ENCODE results near the gene EGFL7. TPM values are rescaled to one million over a fixed set of nuclear protein-coding genes. Genes with fewer than 3 reads are reported as not detected.

EGFL7 gene
- total RNA-seq, 1 experiment from 2014 or later = 54.6 TPM

DNA sequence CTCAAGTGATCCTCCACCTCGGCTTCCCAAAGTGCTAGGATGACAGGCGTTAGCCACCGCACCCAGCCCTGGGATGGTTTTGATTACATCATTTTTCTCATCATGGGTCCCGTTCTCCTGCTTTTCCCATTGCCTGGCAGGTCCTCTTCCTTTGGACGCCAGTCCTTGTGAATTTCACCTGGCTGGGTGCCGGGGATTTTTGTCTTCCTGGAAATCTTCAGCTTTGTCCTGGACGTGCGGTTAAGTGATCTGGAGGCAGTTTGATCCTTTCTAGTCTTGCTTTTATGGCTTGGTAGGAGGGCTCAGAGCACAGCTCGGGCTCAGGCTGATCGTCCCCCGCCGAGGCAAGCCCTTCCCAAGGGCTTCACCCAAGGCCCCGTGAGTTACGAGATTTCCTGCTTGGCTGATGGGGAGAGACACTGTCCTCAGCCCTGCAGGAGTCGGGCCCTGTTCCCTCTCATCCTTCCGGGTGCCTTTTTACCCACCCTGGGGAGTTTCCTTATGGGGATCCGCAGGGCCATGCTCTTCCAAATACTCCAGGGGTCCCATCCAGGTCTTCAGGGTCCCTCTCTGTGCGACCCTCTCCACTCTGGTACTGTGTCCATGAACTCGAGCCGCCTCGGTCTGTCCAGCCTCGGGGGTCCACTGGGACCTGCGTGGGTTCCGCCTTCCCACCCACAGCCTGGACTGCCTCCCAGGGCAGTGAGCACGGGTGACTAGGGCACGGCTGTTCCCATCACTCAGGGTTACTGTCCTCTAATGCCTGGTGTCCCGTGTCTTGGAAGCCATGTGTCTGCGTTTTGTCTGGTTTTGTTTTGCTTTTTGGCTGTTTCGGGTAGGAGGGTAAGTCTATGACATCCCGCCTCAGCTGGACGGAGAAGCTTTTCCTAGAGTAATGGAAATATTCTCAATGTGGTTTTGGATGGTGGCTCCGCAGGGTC lies 22.3 kb upstream of the EGFL7 start (continued):
- TF ChIP-seq, protein P1, sequence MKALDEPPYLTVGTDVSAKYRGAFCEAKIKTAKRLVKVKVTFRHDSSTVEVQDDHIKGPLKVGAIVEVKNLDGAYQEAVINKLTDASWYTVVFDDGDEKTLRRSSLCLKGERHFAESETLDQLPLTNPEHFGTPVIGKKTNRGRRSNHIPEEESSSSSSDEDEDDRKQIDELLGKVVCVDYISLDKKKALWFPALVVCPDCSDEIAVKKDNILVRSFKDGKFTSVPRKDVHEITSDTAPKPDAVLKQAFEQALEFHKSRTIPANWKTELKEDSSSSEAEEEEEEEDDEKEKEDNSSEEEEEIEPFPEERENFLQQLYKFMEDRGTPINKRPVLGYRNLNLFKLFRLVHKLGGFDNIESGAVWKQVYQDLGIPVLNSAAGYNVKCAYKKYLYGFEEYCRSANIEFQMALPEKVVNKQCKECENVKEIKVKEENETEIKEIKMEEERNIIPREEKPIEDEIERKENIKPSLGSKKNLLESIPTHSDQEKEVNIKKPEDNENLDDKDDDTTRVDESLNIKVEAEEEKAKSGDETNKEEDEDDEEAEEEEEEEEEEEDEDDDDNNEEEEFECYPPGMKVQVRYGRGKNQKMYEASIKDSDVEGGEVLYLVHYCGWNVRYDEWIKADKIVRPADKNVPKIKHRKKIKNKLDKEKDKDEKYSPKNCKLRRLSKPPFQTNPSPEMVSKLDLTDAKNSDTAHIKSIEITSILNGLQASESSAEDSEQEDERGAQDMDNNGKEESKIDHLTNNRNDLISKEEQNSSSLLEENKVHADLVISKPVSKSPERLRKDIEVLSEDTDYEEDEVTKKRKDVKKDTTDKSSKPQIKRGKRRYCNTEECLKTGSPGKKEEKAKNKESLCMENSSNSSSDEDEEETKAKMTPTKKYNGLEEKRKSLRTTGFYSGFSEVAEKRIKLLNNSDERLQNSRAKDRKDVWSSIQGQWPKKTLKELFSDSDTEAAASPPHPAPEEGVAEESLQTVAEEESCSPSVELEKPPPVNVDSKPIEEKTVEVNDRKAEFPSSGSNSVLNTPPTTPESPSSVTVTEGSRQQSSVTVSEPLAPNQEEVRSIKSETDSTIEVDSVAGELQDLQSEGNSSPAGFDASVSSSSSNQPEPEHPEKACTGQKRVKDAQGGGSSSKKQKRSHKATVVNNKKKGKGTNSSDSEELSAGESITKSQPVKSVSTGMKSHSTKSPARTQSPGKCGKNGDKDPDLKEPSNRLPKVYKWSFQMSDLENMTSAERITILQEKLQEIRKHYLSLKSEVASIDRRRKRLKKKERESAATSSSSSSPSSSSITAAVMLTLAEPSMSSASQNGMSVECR (CRISPR knock-in tag; IDR thresholded peaks at IDR 0.05; ENCODE audit: borderline replicate concordance) = no peak
- TF ChIP-seq ETV6 (CRISPR knock-in tag; IDR thresholded peaks at IDR 0.05) = no peak
- TF ChIP-seq RORB (CRISPR knock-in tag; IDR thresholded peaks at IDR 0.05) = no peak
- TF ChIP-seq OVOL2 (CRISPR knock-in tag; IDR thresholded peaks at IDR 0.05; ENCODE audit: borderline replicate concordance) = no peak
- TF ChIP-seq, protein P2, sequence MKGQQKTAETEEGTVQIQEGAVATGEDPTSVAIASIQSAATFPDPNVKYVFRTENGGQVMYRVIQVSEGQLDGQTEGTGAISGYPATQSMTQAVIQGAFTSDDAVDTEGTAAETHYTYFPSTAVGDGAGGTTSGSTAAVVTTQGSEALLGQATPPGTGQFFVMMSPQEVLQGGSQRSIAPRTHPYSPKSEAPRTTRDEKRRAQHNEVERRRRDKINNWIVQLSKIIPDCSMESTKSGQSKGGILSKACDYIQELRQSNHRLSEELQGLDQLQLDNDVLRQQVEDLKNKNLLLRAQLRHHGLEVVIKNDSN (CRISPR knock-in tag; IDR thresholded peaks at IDR 0.05) = no peak
- no peak for TF ChIP-seq SP1 (CRISPR knock-in tag; conservative IDR thresholded peaks at IDR 0.05)
- no peak for TF ChIP-seq ZNF416 (CRISPR knock-in tag; IDR thresholded peaks at IDR 0.05)
- TF ChIP-seq, protein P3, sequence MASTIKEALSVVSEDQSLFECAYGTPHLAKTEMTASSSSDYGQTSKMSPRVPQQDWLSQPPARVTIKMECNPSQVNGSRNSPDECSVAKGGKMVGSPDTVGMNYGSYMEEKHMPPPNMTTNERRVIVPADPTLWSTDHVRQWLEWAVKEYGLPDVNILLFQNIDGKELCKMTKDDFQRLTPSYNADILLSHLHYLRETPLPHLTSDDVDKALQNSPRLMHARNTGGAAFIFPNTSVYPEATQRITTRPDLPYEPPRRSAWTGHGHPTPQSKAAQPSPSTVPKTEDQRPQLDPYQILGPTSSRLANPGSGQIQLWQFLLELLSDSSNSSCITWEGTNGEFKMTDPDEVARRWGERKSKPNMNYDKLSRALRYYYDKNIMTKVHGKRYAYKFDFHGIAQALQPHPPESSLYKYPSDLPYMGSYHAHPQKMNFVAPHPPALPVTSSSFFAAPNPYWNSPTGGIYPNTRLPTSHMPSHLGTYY (CRISPR knock-in tag; IDR thresholded peaks at IDR 0.05) = no peak
- no peak for TF ChIP-seq SMAD4 (CRISPR knock-in tag; IDR thresholded peaks at IDR 0.05)
- no peak for TF ChIP-seq NFATC4 (CRISPR knock-in tag; IDR thresholded peaks at IDR 0.05)
- TF ChIP-seq, protein P4, sequence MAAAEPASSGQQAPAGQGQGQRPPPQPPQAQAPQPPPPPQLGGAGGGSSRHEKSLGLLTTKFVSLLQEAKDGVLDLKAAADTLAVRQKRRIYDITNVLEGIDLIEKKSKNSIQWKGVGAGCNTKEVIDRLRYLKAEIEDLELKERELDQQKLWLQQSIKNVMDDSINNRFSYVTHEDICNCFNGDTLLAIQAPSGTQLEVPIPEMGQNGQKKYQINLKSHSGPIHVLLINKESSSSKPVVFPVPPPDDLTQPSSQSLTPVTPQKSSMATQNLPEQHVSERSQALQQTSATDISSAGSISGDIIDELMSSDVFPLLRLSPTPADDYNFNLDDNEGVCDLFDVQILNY (CRISPR knock-in tag; IDR thresholded peaks at IDR 0.05) = no peak
- TF ChIP-seq, protein P5, sequence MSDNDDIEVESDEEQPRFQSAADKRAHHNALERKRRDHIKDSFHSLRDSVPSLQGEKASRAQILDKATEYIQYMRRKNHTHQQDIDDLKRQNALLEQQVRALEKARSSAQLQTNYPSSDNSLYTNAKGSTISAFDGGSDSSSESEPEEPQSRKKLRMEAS (CRISPR knock-in tag; IDR thresholded peaks at IDR 0.05) = no peak

DNA sequence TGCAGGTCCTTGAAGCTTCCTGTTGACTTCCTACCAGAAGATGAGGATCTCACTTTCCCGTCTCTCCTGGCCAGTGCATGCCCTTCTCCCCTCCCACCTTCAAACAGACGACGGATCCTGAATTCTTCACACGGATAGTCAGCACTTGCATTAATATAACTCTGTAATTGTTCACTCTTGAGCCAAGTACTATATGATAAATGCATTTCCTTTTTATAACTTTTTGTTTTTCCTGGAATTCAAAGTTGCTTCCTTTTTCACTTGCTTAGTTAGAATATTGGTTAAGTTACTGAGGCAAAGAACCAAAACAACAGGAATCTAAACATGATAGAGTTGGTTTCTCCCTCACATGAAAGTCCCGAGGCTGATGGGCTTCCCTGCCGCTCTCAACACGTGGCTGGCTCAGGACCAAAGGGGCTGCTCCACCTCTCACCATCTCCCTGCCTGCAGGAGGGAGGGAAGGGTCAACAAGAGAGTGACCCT lies 20.2 kb upstream of the EGFL7 start:
- ChIA-PET POLR2A (no interaction called here), CTCF (interaction anchor here (0.6 to 3.6 kb wide), 8 partner anchors 11 to 519 kb away, joined by 3 to 16 read pairs (median 4); no protein-coding TSS in a partner anchor)
- ATAC-seq (no peak), DNase-seq (ENCODE audit: low spot score) (no peak)
- H3K4me3 Mint-ChIP-seq = no peak overlapping the region
- H3K27me3 Mint-ChIP-seq (ENCODE audit: low read depth) = 0 out of 2 replicates have a peak, but pooled peaks cover 6% of the 10 kb centered on the region
- no peaks in the 10 kb centered on the region for H3K4me1 Mint-ChIP-seq
- no peak overlapping the region for H3K27ac Mint-ChIP-seq
- H3K36me3 Mint-ChIP-seq = no peaks in the 10 kb centered on the region
- no peaks in the 10 kb centered on the region for H3K9me3 Mint-ChIP-seq
- TF ChIP-seq, protein P6, sequence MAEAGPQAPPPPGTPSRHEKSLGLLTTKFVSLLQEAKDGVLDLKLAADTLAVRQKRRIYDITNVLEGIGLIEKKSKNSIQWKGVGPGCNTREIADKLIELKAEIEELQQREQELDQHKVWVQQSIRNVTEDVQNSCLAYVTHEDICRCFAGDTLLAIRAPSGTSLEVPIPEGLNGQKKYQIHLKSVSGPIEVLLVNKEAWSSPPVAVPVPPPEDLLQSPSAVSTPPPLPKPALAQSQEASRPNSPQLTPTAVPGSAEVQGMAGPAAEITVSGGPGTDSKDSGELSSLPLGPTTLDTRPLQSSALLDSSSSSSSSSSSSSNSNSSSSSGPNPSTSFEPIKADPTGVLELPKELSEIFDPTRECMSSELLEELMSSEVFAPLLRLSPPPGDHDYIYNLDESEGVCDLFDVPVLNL (CRISPR knock-in tag; IDR thresholded peaks at IDR 0.05; ENCODE audit: borderline replicate concordance, low read depth) = no peak
- no peak for TF ChIP-seq RELA (CRISPR knock-in tag; IDR thresholded peaks at IDR 0.05; ENCODE audit: borderline replicate concordance)
- TF ChIP-seq, protein P7, sequence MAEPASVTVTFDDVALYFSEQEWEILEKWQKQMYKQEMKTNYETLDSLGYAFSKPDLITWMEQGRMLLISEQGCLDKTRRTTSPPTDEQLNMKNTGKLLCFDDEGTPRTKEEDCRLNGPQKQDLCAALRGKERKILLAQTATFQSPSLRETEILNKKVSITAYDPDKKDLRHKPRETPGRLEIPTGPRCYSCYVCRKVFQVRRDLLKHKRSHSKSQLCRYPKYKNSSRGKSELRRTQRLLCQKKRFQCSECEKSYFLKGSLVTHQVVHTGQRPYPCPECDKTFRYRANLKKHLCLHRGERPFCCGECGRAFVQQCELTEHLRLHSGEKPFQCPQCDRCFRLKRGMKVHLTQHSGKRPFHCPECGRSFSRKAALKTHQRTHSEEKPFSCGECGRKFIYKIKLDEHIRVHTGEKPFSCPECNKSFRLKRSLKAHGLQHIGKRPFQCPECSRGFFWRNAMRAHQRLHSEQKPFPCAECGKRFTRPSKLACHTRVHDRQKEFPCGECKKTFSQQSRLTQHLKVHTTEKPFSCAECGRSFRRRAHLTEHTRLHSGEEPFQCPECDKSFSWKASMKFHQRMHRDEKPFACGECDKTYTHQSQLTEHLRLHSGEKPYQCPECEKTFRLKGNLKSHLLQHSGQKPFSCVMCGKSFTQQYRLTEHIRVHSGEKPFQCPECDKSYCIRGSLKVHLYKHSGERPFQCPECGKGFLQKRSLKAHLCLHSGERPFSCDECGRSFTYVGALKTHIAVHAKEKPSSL (CRISPR knock-in tag; conservative IDR thresholded peaks at IDR 0.05) = no peak
- TF ChIP-seq NR3C1 (CRISPR knock-in tag; conservative IDR thresholded peaks at IDR 0.05; ENCODE audit: low read depth) = no peak
- TF ChIP-seq, protein P8, sequence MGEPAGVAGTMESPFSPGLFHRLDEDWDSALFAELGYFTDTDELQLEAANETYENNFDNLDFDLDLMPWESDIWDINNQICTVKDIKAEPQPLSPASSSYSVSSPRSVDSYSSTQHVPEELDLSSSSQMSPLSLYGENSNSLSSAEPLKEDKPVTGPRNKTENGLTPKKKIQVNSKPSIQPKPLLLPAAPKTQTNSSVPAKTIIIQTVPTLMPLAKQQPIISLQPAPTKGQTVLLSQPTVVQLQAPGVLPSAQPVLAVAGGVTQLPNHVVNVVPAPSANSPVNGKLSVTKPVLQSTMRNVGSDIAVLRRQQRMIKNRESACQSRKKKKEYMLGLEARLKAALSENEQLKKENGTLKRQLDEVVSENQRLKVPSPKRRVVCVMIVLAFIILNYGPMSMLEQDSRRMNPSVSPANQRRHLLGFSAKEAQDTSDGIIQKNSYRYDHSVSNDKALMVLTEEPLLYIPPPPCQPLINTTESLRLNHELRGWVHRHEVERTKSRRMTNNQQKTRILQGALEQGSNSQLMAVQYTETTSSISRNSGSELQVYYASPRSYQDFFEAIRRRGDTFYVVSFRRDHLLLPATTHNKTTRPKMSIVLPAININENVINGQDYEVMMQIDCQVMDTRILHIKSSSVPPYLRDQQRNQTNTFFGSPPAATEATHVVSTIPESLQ (CRISPR knock-in tag; IDR thresholded peaks at IDR 0.05) = no peak
- TF ChIP-seq CBFB (CRISPR knock-in tag; IDR thresholded peaks at IDR 0.05; ENCODE audit: low read depth) = no peak
- TF ChIP-seq ELF4 (CRISPR knock-in tag; IDR thresholded peaks at IDR 0.05; ENCODE audit: low read depth) = no peak
- TF ChIP-seq, protein P9, sequence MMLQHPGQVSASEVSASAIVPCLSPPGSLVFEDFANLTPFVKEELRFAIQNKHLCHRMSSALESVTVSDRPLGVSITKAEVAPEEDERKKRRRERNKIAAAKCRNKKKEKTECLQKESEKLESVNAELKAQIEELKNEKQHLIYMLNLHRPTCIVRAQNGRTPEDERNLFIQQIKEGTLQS (CRISPR knock-in tag; conservative IDR thresholded peaks at IDR 0.05) = no peak
- no peak for TF ChIP-seq FOXK1 (CRISPR knock-in tag; IDR thresholded peaks at IDR 0.05)
- no peak for TF ChIP-seq EMX1 (CRISPR knock-in tag; IDR thresholded peaks at IDR 0.05)
- TF ChIP-seq NFATC4 (CRISPR knock-in tag; IDR thresholded peaks at IDR 0.05) = no peak
